GM23248 (cell line): ENCODE data around the gene TBX2. TPM values are rescaled to one million over a fixed set of nuclear protein-coding genes. Genes with fewer than 3 reads are reported as not detected.
A peak's percentile ranks its signal among the peaks of the same experiment; 100 is the strongest.

Source experiments
- DNase-seq: peaks from one replicate; pipeline ENCODE4 v3.0.0-alpha.2; 2015
- H2AFZ ChIP-seq: fragments of 200-600 bp; sonication (generic); 2 replicates; pipeline ENCODE4 v1.6.1; 2016; ENCODE audit warnings: antibody characterized with exemption
- H3F3A ChIP-seq: fragments of 200-600 bp; sonication (generic); 2 replicates; pipeline ENCODE4 v1.6.1; 2016; ENCODE audit warnings: mild to moderate bottlenecking, antibody characterized with exemption, mixed run types; ENCODE audit not compliant: insufficient read depth
- H3K27ac ChIP-seq: fragments of 200-600 bp; sonication (generic); 2 replicates; pipeline ENCODE4 v1.5.1; 2016; ENCODE audit warnings: mild to moderate bottlenecking
- H3K27me3 ChIP-seq: fragments of 200-600 bp; sonication (generic); replicated peaks from 2 replicates; pipeline ENCODE4 v1.6.1; 2016; ENCODE audit warnings: mild to moderate bottlenecking; ENCODE audit not compliant: insufficient read depth
- H3K36me3 ChIP-seq: fragments of 200-600 bp; sonication (generic); 2 replicates; pipeline ENCODE4 v1.6.1; 2016; ENCODE audit warnings: low read depth, mild to moderate bottlenecking
- H3K4me1 ChIP-seq: fragments of 200-600 bp; sonication (generic); 2 replicates; pipeline ENCODE4 v1.6.1; 2016; ENCODE audit warnings: mild to moderate bottlenecking; ENCODE audit not compliant: insufficient read depth
- H3K4me2 ChIP-seq: fragments of 200-600 bp; sonication (generic); one replicate; pipeline ENCODE4 v1.6.1; 2016; ENCODE audit warnings: mild to moderate bottlenecking; ENCODE audit not compliant: unreplicated experiment
- H3K4me3 ChIP-seq: fragments of 200-600 bp; sonication (generic); 2 replicates; pipeline ENCODE4 v1.5.1; 2016; ENCODE audit warnings: mild to moderate bottlenecking
- H3K79me2 ChIP-seq: fragments of 200-600 bp; sonication (generic); 2 replicates; pipeline ENCODE4 v1.6.1; 2016; ENCODE audit warnings: mild to moderate bottlenecking; ENCODE audit not compliant: insufficient read depth
- H3K9ac ChIP-seq: fragments of 200-600 bp; sonication (generic); 2 replicates; pipeline ENCODE4 v1.6.1; 2016; ENCODE audit warnings: mild to moderate bottlenecking
- H3K9me2 ChIP-seq: fragments of 200-600 bp; sonication (generic); 2 replicates; pipeline ENCODE4 v1.6.1; 2016; ENCODE audit warnings: mixed run types, mild to moderate bottlenecking, moderate library complexity; ENCODE audit not compliant: insufficient read depth
- H3K9me3 ChIP-seq: fragments of 200-600 bp; sonication (generic); one replicate; pipeline ENCODE4 v1.6.1; 2017; ENCODE audit warnings: low read depth
- H4K20me1 ChIP-seq: fragments of 200-600 bp; sonication (generic); 2 replicates; pipeline ENCODE4 v1.6.0; 2016; ENCODE audit not compliant: insufficient read depth
- EZH2 ChIP-seq: fragments of 200-600 bp; sonication (generic); IDR thresholded peaks from 2 replicates; pipeline ENCODE4 v1.6.1; 2018; ENCODE audit warnings: antibody characterized with exemption, mild to moderate bottlenecking; ENCODE audit not compliant: insufficient read depth, poor library complexity, severe bottlenecking
- EZH2phosphoT487 ChIP-seq: fragments of 200-600 bp; sonication (generic); IDR thresholded peaks from 2 replicates; pipeline ENCODE4 v1.6.1; 2018; ENCODE audit warnings: antibody characterized with exemption, moderate library complexity, mild to moderate bottlenecking, low read depth; ENCODE audit not compliant: insufficient read depth
- WGBS, 2 experiments: methylation state at CpG; one replicate each; pipeline ENCODE4 v1.1.6; 2015 to 2017; ENCODE audit warnings: low lambda C conversion rate in 2 of 2, low coverage in 1 of 2; ENCODE audit errors: missing lambda C conversion rate in 2 of 2; 5-methylcytosine and 5-hydroxymethylcytosine counted together
- in situ Hi-C: fragments of 300-500 bp; cut with MboI; formaldehyde crosslinking; loops from 2 replicates; pipeline ENCODE4 v1.15.0; 2020
- polyA plus RNA-seq: library from polyadenylated mRNA; unstranded; fragments of >200 nt; fragmentation: Nextera tagmentation; extraction: Ambion mirVana; gene quantifications from 2 replicates; pipeline ENCODE4 v1.2.1, GENCODE V29; 2016
- total RNA-seq: library from RNA; depleted of rRNA; stranded (reverse); fragments of >200 nt; shearing (Covaris generic); gene quantifications from 2 replicates; pipeline ENCODE4 v1.2.3, GENCODE V29; 2014

The TBX2 gene
- total and polyA plus RNA-seq, 2 experiments from 2014 or later = 1.7 to 11.1 TPM

DNA sequence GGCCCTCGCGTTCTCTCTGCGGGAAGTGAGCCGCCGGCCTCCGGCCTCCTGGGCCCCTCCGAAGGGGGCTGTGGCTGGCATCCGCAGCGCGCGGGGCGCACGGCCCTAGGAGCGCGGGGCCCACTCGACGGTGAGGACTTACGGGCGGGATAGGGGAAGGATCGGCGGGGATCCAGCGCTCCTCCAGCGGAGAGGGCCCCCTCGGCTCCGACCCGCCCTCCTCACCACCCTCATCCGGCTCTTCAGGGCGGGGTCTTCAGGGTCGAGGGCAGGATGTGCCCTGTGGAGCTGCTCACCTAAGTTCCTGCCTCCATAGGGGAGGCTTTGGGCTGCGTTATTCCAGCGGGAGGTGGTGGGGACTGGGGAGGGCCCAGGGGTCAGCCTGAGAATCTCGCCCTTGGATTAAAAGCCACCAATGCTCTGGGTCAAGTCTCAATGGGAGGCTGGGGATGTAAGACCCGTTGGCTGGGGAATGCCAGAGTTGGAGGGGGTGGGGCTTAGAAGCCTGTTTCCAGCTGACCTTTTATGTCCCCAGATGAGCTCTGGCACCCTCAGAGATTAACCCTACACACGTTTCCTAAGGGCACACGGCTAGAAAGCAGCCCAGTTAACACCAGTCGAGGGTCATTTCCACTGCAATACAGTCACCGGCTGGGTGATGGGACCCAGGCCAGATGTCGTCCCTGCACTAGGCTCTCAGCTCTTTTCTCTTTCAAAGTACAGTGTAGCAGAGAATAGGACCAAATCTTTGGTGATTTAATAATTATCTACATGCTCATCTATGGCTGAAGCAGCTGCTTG lies 13.4 kb downstream of the TBX2 start:
- no peaks in the 10 kb centered on the region for H4K20me1 ChIP-seq
- H3K4me2 ChIP-seq = peak overlapping the region; percentile 87
- H3K9me3 ChIP-seq = no peaks in the 10 kb centered on the region
- peak overlapping the region; percentile 75 for H3K4me3 ChIP-seq
- peak overlapping the region; percentile 79 for H3K9ac ChIP-seq
- in situ Hi-C loops = no loop called here
- H3K9me2 ChIP-seq = no peaks in the 10 kb centered on the region
- no peaks in the 10 kb centered on the region for H3K79me2 ChIP-seq
- peaks cover 8% of the 10 kb centered on the region; the same call in 1 of the 2 replicates for H3K4me1 ChIP-seq
- H2AFZ ChIP-seq = peak overlapping the region; percentile 95
- no peaks in the 10 kb centered on the region for H3K36me3 ChIP-seq
- DNase-seq = no peak
- peaks cover 7% of the 10 kb centered on the region; the same call in 1 of the 2 replicates for H3F3A ChIP-seq
- H3K27me3 ChIP-seq = no peaks in the 10 kb centered on the region; the same call in 1 of the 2 replicates
- 28 to 32% methylated on average over 28 to 38 of the region's 38 CpGs for WGBS, 2 experiments
- TF ChIP-seq EZH2phosphoT487 = no peak
- TF ChIP-seq EZH2 = no peak
- H3K27ac ChIP-seq = peak overlapping the region; percentile 55; the same call in 1 of the 2 replicates

DNA sequence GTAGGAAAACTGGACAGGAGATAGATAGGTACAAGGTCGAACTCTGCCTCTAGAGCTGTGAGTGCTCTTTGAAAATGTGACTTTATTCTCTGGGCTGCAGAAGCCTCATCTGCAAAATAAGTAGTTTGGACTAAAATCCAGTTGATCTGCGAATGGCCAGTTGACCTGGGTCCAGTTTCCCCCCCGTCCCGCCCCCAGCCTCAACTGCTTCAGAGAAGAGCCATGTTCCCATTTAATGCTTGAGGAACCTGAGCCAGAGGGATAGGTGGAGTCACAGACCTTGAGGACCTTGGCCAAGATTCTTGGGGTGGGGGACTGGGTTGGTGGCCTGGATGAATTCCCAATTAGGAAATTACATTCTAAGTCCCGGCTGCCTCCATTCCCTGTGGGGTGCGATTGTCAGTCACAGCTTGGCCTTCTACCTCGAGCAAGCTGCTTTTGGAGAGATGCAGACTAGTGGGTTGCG lies 14.1 kb downstream of the TBX2 start:
- WGBS, 2 experiments = 92% methylated on average over 6 to 8 of the region's 8 CpGs
- H3K4me2 ChIP-seq = no peak overlapping the region

DNA sequence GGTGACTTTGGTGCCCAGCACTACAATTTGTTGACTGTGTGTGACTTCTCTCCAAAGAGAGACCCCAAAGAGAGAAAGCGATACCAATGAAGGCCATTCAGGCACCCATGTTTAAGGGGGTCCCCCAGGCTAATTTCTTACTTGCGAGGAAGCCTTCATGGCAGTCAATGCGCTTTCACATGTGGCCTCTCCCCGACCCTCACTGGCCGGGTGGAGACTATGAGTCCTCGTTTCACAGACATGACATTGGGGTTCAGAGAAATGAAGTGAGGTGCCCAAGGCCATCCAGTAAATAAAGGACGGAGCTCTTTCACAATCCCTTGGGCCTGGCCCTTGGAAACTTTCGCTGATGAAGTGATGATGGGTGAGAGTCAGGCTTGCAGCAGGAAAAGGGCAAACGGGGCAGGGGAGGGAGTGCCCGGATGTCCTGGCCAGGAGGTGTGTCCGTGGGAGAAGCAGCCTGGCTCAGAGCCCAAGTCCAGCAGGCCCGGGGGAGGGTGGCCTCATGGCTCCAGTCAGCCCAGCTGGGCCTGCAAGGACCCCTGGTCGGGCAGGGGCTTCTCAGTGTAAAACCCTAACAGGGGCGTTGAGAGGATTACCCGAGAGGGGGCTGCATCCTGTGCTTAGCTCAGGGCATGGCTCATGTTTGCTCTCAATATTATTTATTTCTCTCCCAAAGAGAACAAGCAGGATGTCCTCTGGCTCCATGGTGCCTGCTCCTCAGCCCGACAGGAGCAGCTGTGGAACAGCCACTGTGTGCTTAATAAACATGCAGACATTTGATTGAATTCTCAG lies 14.7 kb downstream of the TBX2 start:
- in situ Hi-C loops = no loop called here
- no peaks in the 10 kb centered on the region for H3K9me3 ChIP-seq
- H3K9me2 ChIP-seq = no peaks in the 10 kb centered on the region
- H3F3A ChIP-seq = peaks cover 7% of the 10 kb centered on the region; the same call in 1 of the 2 replicates
- H3K27ac ChIP-seq = no peak overlapping the region
- H4K20me1 ChIP-seq = no peaks in the 10 kb centered on the region
- WGBS, 2 experiments = 80 to 84% methylated on average over 15 to 16 of the region's 16 CpGs
- no peak for DNase-seq
- TF ChIP-seq EZH2 (no peak), EZH2phosphoT487 (no peak)
- H2AFZ ChIP-seq = no peak overlapping the region
- no peak overlapping the region for H3K4me3 ChIP-seq
- no peaks in the 10 kb centered on the region for H3K36me3 ChIP-seq
- no peak overlapping the region for H3K4me2 ChIP-seq
- peaks cover 8% of the 10 kb centered on the region; the same call in 1 of the 2 replicates for H3K4me1 ChIP-seq
- H3K79me2 ChIP-seq = no peaks in the 10 kb centered on the region
- H3K9ac ChIP-seq = no peak overlapping the region
- peaks cover 6% of the 10 kb centered on the region for H3K27me3 ChIP-seq

More for the DNA sequence above, 14.1 kb downstream of the TBX2 start:
- Histone ChIP-seq H3K4me1 (peaks cover 8% of the 10 kb centered on the region; the same call in 1 of the 2 replicates), H3K9me2 (no peaks in the 10 kb centered on the region), H3K27me3 (no peaks in the 10 kb centered on the region; the same call in 1 of the 2 replicates), H3K9me3 (no peaks in the 10 kb centered on the region), H2AFZ (no peak overlapping the region), H3K27ac (no peak overlapping the region), H3K36me3 (no peaks in the 10 kb centered on the region), H3K79me2 (no peaks in the 10 kb centered on the region), H4K20me1 (no peaks in the 10 kb centered on the region), H3F3A (peaks cover 7% of the 10 kb centered on the region; the same call in 1 of the 2 replicates), H3K4me3 (no peak overlapping the region; the same call in 1 of the 2 replicates), H3K9ac (no peak overlapping the region)
- TF ChIP-seq EZH2phosphoT487 (no peak), EZH2 (no peak)
- no peak for DNase-seq
- in situ Hi-C loops = no loop called here

DNA sequence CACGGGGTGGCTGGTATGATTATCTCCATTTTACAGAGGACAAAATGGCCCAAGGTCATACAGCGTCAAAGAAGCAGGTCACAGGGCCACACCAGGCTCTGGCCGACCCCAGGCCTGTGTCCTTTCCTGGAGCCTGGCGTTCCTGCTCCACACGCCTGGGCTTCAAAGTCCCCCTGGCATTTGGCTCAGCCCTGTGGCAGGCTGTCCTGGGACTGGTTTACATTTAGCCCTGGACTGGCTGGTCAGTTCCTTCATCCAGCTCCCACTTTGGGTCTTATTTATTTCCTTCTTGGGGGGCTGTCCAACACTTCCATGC lies 15.3 kb downstream of the TBX2 start:
- H3K4me1 ChIP-seq = peaks cover 8% of the 10 kb centered on the region; the same call in 1 of the 2 replicates
- WGBS, 2 experiments = 82 to 85% methylated on average over 5 of the region's 5 CpGs
- H3K9me2 ChIP-seq = no peaks in the 10 kb centered on the region
- peaks cover 7% of the 10 kb centered on the region for H3K27me3 ChIP-seq
- in situ Hi-C loops = loop anchor here (5.0 kb wide), 1 partner anchor 137 kb away; no protein-coding TSS in a partner anchor
- H3K36me3 ChIP-seq = no peaks in the 10 kb centered on the region
- no peaks in the 10 kb centered on the region for H3K9me3 ChIP-seq
- no peak overlapping the region for H3K4me3 ChIP-seq
- H3K9ac ChIP-seq = no peak overlapping the region
- H3K4me2 ChIP-seq = no peak overlapping the region
- H2AFZ ChIP-seq = no peak overlapping the region
- TF ChIP-seq EZH2 (no peak), EZH2phosphoT487 (no peak)
- no peaks in the 10 kb centered on the region for H4K20me1 ChIP-seq
- no peak overlapping the region for H3K27ac ChIP-seq
- no peak for DNase-seq
- no peaks in the 10 kb centered on the region for H3K79me2 ChIP-seq
- H3F3A ChIP-seq = peaks cover 7% of the 10 kb centered on the region; the same call in 1 of the 2 replicates
